Measurements from ENCODE around the gene CKM.
"Not testable (repeated sequence)": the region's sequence is repeated elsewhere in the genome, so short reads cannot be mapped to it uniquely, and the experiment has no call there.

Gene CKM

DNA sequence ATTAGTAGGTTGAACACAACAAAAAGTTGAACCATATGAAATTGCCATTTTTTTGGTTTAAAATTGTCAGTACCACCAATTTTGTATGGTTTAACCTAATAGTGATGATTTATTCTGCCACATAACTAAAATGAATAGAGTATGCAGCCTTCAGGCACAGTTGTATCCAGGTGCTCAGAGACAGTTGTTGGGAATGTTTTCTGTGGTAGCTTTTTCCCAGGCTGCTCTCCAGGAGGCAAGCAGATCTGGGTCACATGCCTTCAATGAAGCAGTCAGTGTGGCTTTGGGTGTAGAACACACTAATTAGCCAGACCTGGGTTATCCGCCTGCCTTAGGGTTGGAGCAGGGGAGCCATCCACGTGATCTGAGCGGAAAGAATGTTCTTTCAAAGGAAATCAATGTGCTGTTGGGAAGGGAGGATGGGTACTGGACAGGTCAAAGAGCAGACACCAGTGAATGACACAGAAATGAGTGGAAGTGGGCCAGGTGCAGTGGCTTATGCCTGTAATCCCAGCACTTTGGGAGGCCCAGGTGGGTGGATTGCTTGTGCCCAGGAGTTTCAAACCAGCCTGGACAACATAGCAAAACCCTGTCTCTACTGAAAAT, 43.0 kb downstream of the CKM start:
- Histone ChIP-seq H3K4me3 (ENCODE audit: low read depth in 1 of 5, low read length in 5 of 5) (no peak overlapping the region), H3K4me1 (ENCODE audit: control insufficient read depth in 5 of 5, insufficient read depth in 5 of 5, low read length in 5 of 5) (no peaks in the 10 kb centered on the region), H3K9ac (ENCODE audit: low read length in 5 of 5) (no peak overlapping the region), H3K27me3 (ENCODE audit: control insufficient read depth in 5 of 5, insufficient read depth in 4 of 5, low read length in 5 of 5) (no peaks in the 10 kb centered on the region), H3K27ac (ENCODE audit: low read depth, low read length) (no peak overlapping the region), H3K36me3 (ENCODE audit: control insufficient read depth in 5 of 5, insufficient read depth in 5 of 5, low read length in 5 of 5) (peaks cover 0 to 68% (median 46%) of the 10 kb centered on the region in 5 donors), H3K9me3 (ENCODE audit: control insufficient read depth in 5 of 5, low read length in 5 of 5) (peaks cover 0 to 3% (median 0%) of the 10 kb centered on the region in 5 donors)

DNA sequence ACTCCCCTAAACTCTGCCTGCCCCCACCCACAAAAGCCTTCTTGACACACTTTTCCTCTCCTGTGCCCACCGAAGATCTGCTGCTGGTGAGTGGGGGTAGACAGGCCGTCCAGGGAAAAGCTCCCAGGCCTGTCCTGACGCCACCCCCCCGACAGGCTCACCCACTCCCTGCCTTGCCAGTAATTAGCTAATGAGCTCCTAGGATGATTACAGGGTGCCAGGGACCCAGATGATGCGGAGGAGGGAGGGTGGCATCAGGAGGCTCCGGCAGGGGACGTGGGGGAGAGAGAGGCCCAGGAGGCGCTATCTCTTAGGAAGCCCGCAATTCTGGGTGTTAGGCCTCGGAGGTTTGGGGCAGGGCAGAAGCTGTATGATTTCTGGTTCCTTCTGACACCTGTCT, 44.6 kb downstream of the CKM start:
- H3K27me3 ChIP-seq (ENCODE audit: control insufficient read depth in 5 of 5, insufficient read depth in 4 of 5, low read length in 5 of 5), result no peaks in the 10 kb centered on the region
- H3K9ac ChIP-seq (ENCODE audit: low read length in 5 of 5), result no peak overlapping the region
- no peak overlapping the region for H3K4me3 ChIP-seq (ENCODE audit: low read depth in 1 of 5, low read length in 5 of 5)
- H3K9me3 ChIP-seq (ENCODE audit: control insufficient read depth in 5 of 5, low read length in 5 of 5), result no peaks in the 10 kb centered on the region
- H3K27ac ChIP-seq (ENCODE audit: low read depth, low read length), result no peak overlapping the region
- H3K36me3 ChIP-seq (ENCODE audit: control insufficient read depth in 5 of 5, insufficient read depth in 5 of 5, low read length in 5 of 5), result peaks cover 0 to 79% (median 55%) of the 10 kb centered on the region in 5 donors
- peaks cover 0 to 4% (median 0%) of the 10 kb centered on the region in 5 donors for H3K4me1 ChIP-seq (ENCODE audit: control insufficient read depth in 5 of 5, insufficient read depth in 5 of 5, low read length in 5 of 5)

- H3K27me3 ChIP-seq (ENCODE audit: control insufficient read depth in 5 of 5, insufficient read depth in 4 of 5, low read length in 5 of 5), result no peaks in the 10 kb centered on the region
- H3K27ac ChIP-seq (ENCODE audit: low read depth, low read length), result no peak overlapping the region
- peaks cover 0 to 86% (median 58%) of the 10 kb centered on the region in 5 donors for H3K36me3 ChIP-seq (ENCODE audit: control insufficient read depth in 5 of 5, insufficient read depth in 5 of 5, low read length in 5 of 5)
- no peak overlapping the region for H3K9ac ChIP-seq (ENCODE audit: low read length in 5 of 5)
- H3K9me3 ChIP-seq (ENCODE audit: control insufficient read depth in 5 of 5, low read length in 5 of 5), result no peaks in the 10 kb centered on the region
- peaks cover 0 to 7% (median 0%) of the 10 kb centered on the region in 5 donors for H3K4me1 ChIP-seq (ENCODE audit: control insufficient read depth in 5 of 5, insufficient read depth in 5 of 5, low read length in 5 of 5)
- no peak overlapping the region for H3K4me3 ChIP-seq (ENCODE audit: low read depth in 1 of 5, low read length in 5 of 5)
Measured at GRCh38 chr19:45276284-45276687, 46.4 kb downstream of the CKM start.

DNA sequence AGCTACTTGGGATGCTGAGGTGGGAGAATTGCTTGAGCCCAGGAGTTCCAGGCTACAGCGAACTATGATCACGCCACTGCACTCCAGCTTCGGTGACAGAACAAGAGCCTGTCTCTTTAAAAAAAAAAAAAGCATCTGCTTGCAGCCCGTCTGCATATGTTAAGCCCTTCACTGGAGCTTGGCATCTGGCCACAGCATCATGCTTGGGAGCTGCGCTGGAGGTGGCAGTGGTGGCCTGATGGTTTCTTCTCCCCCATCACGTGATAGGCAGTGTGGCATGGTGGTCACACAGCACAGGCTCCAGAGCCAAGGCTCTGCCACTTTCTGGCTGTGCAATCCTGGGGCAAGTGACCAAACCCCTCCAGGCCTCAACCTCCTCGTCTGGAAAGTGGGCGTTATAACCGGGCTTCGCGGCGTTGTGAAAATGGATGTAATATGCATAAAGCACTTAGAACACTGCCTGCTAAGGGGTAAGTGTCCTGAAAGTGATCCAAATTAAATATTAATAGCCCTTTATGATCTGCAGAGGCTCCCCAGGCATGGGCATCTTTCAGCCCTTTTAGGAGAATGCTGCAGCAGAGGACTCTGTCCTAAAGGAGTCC, 47.2 kb downstream of the CKM start:
- Histone ChIP-seq H3K27me3 (ENCODE audit: control insufficient read depth in 5 of 5, insufficient read depth in 4 of 5, low read length in 5 of 5) (no peaks in the 10 kb centered on the region), H3K4me3 (ENCODE audit: low read depth in 1 of 5, low read length in 5 of 5) (no peak overlapping the region), H3K9ac (ENCODE audit: low read length in 5 of 5) (no peak overlapping the region), H3K4me1 (ENCODE audit: control insufficient read depth in 5 of 5, insufficient read depth in 5 of 5, low read length in 5 of 5) (peaks cover 0 to 7% (median 0%) of the 10 kb centered on the region in 5 donors), H3K36me3 (ENCODE audit: control insufficient read depth in 5 of 5, insufficient read depth in 5 of 5, low read length in 5 of 5) (peaks cover 0 to 82% (median 57%) of the 10 kb centered on the region in 5 donors), H3K9me3 (ENCODE audit: control insufficient read depth in 5 of 5, low read length in 5 of 5) (no peaks in the 10 kb centered on the region), H3K27ac (ENCODE audit: low read depth, low read length) (no peak overlapping the region)

DNA sequence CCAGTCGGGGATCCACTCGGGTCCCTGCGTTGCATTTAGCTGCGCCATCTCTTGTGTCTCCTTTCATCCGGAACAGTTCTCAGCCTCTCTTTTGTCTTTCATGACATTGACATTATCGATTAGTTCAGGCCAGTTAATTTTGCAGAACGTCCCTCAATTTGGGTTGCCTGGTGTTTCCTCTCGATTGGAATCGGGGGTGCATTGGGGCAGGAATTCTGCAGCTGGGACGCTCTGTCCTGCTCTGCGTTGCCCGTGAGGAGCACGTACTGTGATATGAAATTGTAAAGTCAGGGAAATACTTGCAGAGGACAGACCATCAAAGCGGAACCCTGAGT, 49.2 kb downstream of the CKM start:
- no peak overlapping the region for H3K27ac ChIP-seq (ENCODE audit: low read depth, low read length)
- H3K9ac ChIP-seq (ENCODE audit: low read length in 5 of 5), result no peak overlapping the region
- peaks cover 0 to 79% (median 52%) of the 10 kb centered on the region in 5 donors for H3K36me3 ChIP-seq (ENCODE audit: control insufficient read depth in 5 of 5, insufficient read depth in 5 of 5, low read length in 5 of 5)
- H3K9me3 ChIP-seq (ENCODE audit: control insufficient read depth in 5 of 5, low read length in 5 of 5), result no peaks in the 10 kb centered on the region
- H3K4me1 ChIP-seq (ENCODE audit: control insufficient read depth in 5 of 5, insufficient read depth in 5 of 5, low read length in 5 of 5), result peaks cover 0 to 7% (median 0%) of the 10 kb centered on the region in 5 donors
- H3K4me3 ChIP-seq (ENCODE audit: low read depth in 1 of 5, low read length in 5 of 5), result no peak overlapping the region
- H3K27me3 ChIP-seq (ENCODE audit: control insufficient read depth in 5 of 5, insufficient read depth in 4 of 5, low read length in 5 of 5), result no peaks in the 10 kb centered on the region

GRCh38 chr19:45271735-45272108, 51.0 kb downstream of the CKM start:
- Histone ChIP-seq H3K9me3 (ENCODE audit: control insufficient read depth in 5 of 5, low read length in 5 of 5) (no peaks in the 10 kb centered on the region), H3K36me3 (ENCODE audit: control insufficient read depth in 5 of 5, insufficient read depth in 5 of 5, low read length in 5 of 5) (peaks cover 0 to 72% (median 51%) of the 10 kb centered on the region in 5 donors), H3K4me3 (ENCODE audit: low read depth in 1 of 5, low read length in 5 of 5) (no peak overlapping the region), H3K27ac (ENCODE audit: low read depth, low read length) (no peak overlapping the region), H3K4me1 (ENCODE audit: control insufficient read depth in 5 of 5, insufficient read depth in 5 of 5, low read length in 5 of 5) (peaks cover 0 to 7% (median 0%) of the 10 kb centered on the region in 5 donors), H3K9ac (ENCODE audit: low read length in 5 of 5) (no peak overlapping the region), H3K27me3 (ENCODE audit: control insufficient read depth in 5 of 5, insufficient read depth in 4 of 5, low read length in 5 of 5) (no peaks in the 10 kb centered on the region)

DNA sequence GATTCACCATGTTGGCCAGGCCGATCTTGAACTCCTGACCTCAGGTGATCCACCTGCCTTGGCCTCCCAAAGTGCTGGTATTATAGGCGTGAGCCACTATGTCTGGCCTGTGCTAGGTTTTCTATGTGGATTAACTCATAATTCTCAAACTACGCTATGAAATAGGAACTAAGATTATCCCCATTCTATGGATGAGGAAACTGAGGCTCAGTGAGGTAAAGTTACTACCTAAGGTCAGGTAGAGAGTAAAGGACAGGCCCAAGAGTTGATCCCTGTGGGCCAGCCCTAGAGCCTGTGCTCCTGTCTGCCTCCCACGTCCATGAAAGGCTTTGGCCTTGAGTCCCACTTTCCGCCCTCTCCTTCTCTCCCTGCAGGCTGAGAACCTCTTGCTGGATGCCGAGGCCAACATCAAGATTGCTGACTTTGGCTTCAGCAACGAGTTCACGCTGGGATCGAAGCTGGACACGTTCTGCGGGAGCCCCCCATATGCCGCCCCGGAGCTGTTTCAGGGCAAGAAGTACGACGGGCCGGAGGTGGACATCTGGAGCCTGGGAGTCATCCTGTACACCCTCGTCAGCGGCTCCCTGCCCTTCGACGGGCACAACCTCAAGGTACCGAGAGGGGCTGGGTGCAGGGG, 51.5 kb downstream of the CKM start:
- peaks cover 0 to 75% (median 53%) of the 10 kb centered on the region in 5 donors for H3K36me3 ChIP-seq (ENCODE audit: control insufficient read depth in 5 of 5, insufficient read depth in 5 of 5, low read length in 5 of 5)
- H3K27me3 ChIP-seq (ENCODE audit: control insufficient read depth in 5 of 5, insufficient read depth in 4 of 5, low read length in 5 of 5), result no peaks in the 10 kb centered on the region
- H3K9ac ChIP-seq (ENCODE audit: low read length in 5 of 5), result no peak overlapping the region
- H3K4me3 ChIP-seq (ENCODE audit: low read depth in 1 of 5, low read length in 5 of 5), result no peak overlapping the region
- no peak overlapping the region for H3K27ac ChIP-seq (ENCODE audit: low read depth, low read length)
- no peaks in the 10 kb centered on the region for H3K9me3 ChIP-seq (ENCODE audit: control insufficient read depth in 5 of 5, low read length in 5 of 5)
- peaks cover 0 to 7% (median 0%) of the 10 kb centered on the region in 5 donors for H3K4me1 ChIP-seq (ENCODE audit: control insufficient read depth in 5 of 5, insufficient read depth in 5 of 5, low read length in 5 of 5)

DNA sequence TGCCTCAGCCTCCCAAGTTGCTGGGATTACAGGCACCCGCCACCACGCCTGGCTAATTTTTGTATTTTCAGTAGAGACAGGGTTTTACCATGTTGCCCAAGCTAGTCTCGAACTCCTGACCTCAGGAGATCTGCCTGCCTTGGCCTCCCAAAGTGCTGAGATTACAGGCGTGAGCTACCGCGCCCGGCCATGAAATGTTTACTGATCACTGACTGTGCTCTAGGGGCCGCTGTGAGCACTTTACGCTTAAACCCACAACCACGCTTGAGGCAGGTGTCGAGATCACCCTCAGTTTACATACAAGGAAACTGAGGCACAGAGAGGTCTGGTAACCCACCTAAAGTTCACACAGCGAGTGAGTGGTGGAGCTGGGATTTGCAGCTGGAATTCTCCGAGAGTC, 52.7 kb downstream of the CKM start:
- not testable (repeated sequence) for H3K27ac ChIP-seq (ENCODE audit: low read depth, low read length); H3K27me3 ChIP-seq (ENCODE audit: control insufficient read depth in 5 of 5, insufficient read depth in 4 of 5, low read length in 5 of 5); H3K9me3 ChIP-seq (ENCODE audit: control insufficient read depth in 5 of 5, low read length in 5 of 5); H3K4me3 ChIP-seq (ENCODE audit: low read depth in 1 of 5, low read length in 5 of 5); H3K4me1 ChIP-seq (ENCODE audit: control insufficient read depth in 5 of 5, insufficient read depth in 5 of 5, low read length in 5 of 5); H3K9ac ChIP-seq (ENCODE audit: low read length in 5 of 5)
- peaks cover 0 to 72% (median 53%) of the 10 kb centered on the region in 5 donors for H3K36me3 ChIP-seq (ENCODE audit: control insufficient read depth in 5 of 5, insufficient read depth in 5 of 5, low read length in 5 of 5)

DNA sequence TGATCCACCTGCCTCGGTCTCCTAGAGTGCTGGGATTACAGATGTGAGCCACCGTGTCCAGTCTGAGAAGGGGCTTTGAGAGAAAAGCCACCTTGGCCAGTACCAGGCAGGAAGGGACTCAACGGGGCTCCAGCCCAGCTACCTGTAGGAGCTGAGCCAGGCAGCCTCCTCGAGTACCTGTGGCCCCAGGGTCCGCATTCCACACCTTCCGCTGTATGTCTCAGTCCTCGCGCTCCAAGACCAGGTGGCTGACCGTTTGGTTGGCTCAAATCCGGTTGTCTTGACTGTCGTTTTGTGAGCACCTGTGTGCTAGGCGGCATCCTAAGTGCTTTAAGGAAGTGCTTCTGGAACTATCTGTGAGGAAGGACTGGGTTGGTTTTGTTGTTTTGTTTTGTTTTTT, 55.4 kb downstream of the CKM start:
- H3K36me3 ChIP-seq (ENCODE audit: control insufficient read depth in 5 of 5, insufficient read depth in 5 of 5, low read length in 5 of 5), result peaks cover 0 to 57% (median 37%) of the 10 kb centered on the region in 5 donors

GRCh38 chr19:45265375-45265774, 57.3 kb downstream of the CKM start:
- H3K27me3 ChIP-seq (ENCODE audit: control insufficient read depth in 5 of 5, insufficient read depth in 4 of 5, low read length in 5 of 5), result no peaks in the 10 kb centered on the region
- no peak overlapping the region for H3K27ac ChIP-seq (ENCODE audit: low read depth, low read length)
- no peaks in the 10 kb centered on the region for H3K9me3 ChIP-seq (ENCODE audit: control insufficient read depth in 5 of 5, low read length in 5 of 5)
- H3K9ac ChIP-seq (ENCODE audit: low read length in 5 of 5), result no peak overlapping the region
- H3K4me3 ChIP-seq (ENCODE audit: low read depth in 1 of 5, low read length in 5 of 5), result no peak overlapping the region
- no peaks in the 10 kb centered on the region for H3K4me1 ChIP-seq (ENCODE audit: control insufficient read depth in 5 of 5, insufficient read depth in 5 of 5, low read length in 5 of 5)
- peaks cover 0 to 49% (median 25%) of the 10 kb centered on the region in 5 donors for H3K36me3 ChIP-seq (ENCODE audit: control insufficient read depth in 5 of 5, insufficient read depth in 5 of 5, low read length in 5 of 5)

More for the DNA sequence above, 55.4 kb downstream of the CKM start:
- Histone ChIP-seq H3K4me1 (ENCODE audit: control insufficient read depth in 5 of 5, insufficient read depth in 5 of 5, low read length in 5 of 5) (no peaks in the 10 kb centered on the region), H3K27me3 (ENCODE audit: control insufficient read depth in 5 of 5, insufficient read depth in 4 of 5, low read length in 5 of 5) (no peaks in the 10 kb centered on the region), H3K27ac (ENCODE audit: low read depth, low read length) (no peak overlapping the region), H3K4me3 (ENCODE audit: low read depth in 1 of 5, low read length in 5 of 5) (no peak overlapping the region), H3K9ac (ENCODE audit: low read length in 5 of 5) (no peak overlapping the region), H3K9me3 (ENCODE audit: control insufficient read depth in 5 of 5, low read length in 5 of 5) (no peaks in the 10 kb centered on the region)

Data from subcutaneous abdominal adipose tissue (tissue), 5 donors.